GM18909 (cell line): ENCODE measurements around the gene MYL12A.
A peak's percentile ranks its signal among the peaks of the same experiment; 100 is the strongest.

ENCODE experiments used
- ATAC-seq: cut with Tn5 transposase; IDR thresholded peaks from one replicate; pipeline ENCODE4 v1.9.1; 2021; ENCODE audit warnings: mild to moderate bottlenecking; ENCODE audit not compliant: unreplicated experiment, poor library complexity

MYL12A gene

DNA sequence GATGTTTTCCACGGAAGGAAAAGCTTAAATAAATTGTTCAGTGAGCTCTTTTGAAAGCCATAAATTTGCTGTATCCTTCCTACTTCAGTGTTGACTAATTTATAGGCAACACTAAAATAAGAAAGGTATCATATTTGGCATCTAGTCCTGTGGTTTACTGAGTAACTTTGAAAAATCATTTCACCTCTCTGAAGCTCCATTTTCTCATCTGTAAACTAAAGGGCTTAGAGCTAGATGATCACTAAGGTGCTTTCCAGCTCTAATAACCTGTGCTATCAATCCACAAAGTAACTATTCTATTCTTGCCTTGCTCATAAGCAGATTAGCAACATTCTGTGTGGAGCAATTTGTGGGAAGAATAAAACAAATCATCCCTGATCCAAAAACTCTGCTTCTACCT is 24.2 kb upstream of the MYL12A start:
- ATAC-seq = no peak

DNA sequence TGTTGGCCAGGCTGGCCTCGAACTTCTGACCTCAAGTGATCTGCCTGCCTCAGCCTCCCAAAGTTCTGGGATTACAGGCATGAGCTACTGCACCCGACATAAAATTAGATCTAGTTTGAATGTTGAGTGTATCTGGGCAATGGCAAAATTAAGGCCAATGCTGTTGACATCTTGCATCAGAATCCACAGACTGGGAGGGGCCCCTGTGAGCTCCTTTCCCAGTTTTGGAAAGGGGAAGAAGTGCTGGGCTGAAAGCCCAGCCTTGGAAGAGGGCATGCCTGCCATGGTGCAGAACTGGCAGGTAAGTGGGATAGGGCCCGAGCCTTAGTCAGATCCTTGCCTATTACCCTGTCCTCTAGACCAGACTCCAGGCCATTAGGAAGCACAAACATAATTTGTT is 23.4 kb upstream of the MYL12A start:
- no peak for ATAC-seq

DNA sequence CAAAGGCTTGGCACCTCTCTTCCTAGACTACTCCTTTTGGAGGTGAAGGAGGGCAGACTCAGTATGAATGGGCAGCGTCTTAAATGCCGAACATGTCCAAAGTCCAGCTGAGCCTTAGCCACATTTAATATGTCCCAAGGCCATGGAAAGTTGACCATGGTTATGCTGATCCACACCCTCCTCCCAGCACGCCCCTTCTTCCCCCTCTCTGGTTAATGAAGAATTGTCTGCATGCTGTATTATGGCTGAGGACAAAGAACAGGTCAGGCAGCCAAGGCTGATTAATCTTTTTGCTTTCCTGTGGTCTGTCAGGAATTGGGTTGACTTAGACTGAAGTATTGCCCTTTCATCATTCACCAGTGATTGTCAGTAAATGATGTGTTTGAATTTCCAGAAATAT is 22.0 kb upstream of the MYL12A start:
- no peak for ATAC-seq

DNA sequence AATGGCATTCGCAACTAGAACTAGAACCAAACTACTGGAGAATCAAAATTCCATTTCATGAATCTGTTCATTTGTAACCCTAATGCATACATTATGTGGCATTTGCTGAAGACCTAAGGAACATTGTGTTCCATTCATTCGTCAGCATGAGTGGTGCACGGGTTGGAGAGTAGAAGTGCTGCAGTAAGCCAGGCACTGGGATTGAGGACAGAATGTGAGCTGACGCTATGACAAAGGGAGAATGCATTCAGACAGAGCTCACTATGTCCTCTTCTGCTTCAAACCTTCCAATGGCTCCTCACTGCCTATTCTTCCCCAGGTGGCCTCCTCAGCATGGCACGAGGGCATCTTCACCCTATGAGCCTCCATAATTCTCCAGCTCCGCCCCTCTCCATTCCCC is 21.6 kb upstream of the MYL12A start:
- no peak for ATAC-seq

GRCh38 chr18:3230401-3231334 is 16.9 kb upstream of the MYL12A start:
- no peak for ATAC-seq

GRCh38 chr18:3233004-3233403 is 14.6 kb upstream of the MYL12A start:
- ATAC-seq = no peak

- no peak for ATAC-seq
These were observed 14.0 kb upstream of the MYL12A start for GRCh38 chr18:3233433-3234168.

GRCh38 chr18:3234457-3234856 is 13.1 kb upstream of the MYL12A start:
- no peak for ATAC-seq

- ATAC-seq = no peak
These were observed 11.8 kb upstream of the MYL12A start for GRCh38 chr18:3235846-3236245.

DNA sequence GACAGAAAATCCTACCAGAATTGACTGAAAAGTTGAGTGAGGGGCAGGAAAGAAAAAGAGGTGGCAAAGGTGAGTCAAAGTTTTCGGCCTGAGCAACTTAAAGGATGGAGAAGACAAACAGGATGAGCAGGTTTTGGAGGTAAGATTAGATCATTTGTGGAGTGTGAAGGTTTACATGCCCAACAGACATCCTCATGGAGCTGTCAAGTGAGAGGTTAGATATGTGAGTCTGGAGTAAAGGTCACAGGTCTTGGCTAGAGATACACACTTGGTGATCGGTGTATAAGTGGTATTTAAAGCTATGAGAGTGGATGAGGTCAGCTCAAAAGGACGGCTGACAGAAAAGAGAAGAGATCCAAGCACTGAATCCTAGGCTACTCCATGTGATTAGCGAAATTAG is 11.1 kb upstream of the MYL12A start:
- no peak for ATAC-seq

DNA sequence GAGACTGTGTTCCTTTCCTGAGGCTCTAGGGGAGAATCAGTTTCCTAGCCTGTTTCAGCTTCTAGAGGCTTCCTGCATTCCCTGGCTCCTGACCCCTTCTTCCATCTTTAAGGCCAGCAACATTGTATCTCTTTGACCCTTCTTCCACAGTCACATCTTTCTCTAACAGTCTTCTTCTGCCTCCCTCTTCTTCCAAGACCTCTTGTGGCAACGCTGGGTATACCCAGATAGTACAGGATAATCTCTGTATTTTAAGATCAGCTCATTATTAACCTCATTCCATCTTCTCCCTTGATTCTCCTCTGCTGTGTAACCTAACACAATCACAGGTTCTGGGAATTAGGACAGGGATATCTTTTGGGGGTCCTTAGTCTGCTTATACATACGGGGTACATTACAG is 8.9 kb upstream of the MYL12A start:
- no peak for ATAC-seq

DNA sequence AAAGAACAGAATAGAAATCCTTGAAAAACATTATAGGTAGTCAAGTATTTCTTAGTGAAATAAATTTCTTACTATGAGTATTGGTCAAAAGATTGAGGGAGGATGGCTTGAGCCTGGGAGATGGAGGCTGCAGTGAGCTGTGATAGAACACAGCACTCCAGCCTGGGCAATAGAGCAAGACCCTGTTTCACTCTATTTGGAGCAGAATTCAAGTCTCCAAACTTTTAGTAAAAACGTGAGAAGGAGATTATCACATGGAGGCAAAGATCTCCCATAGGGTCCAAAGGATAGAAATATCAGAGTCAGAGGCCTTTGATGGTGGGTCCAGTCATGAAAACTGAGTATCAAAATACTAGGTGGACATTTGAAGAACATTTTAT is 2.4 kb upstream of the MYL12A start:
- no peak for ATAC-seq

GRCh38 chr18:3245853-3246634 is 1.6 kb upstream of the MYL12A start:
- peak; percentile 59 for ATAC-seq

DNA sequence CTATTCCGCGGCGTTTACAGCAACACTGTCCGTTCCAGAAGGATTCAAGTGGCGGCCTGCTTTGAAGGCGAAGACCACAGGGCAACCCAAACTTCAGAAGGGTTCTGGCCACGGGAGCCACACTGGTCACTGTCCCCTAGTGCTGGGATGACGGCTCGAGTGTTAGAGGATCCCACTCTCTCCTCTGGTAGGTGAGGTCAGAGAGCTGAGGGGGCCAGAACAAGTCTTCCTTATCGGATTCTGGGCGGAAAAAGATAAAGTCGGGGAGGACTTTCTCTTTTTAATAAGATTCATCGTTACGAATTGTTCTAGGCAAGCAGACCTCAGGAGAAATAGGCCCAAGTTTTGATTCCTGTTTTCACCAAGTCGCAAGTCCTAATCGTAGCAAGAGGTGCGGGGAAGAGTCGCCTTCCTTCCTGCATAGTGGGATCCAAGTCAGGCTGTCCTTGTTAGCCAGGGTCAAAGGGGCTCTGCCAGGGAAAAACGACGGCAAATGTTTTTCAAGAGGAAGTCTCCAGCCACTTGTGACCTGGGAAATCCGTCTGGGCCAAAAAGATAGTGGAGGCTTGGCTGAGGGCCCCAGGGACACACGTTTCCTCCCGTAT is 864 bp upstream of the MYL12A start:
- ATAC-seq = no peak

GRCh38 chr18:3248062-3248657 is 559 bp downstream of the MYL12A start:
- ATAC-seq = no peak

GRCh38 chr18:3248658-3249359 is 1.2 kb downstream of the MYL12A start:
- no peak for ATAC-seq

GRCh38 chr18:3250237-3251107 is 2.9 kb downstream of the MYL12A start:
- no peak for ATAC-seq

GRCh38 chr18:3251249-3251962 is 3.8 kb downstream of the MYL12A start:
- ATAC-seq = no peak
